Measurements from ENCODE around the gene EEIG1.

The EEIG1 gene

DNA sequence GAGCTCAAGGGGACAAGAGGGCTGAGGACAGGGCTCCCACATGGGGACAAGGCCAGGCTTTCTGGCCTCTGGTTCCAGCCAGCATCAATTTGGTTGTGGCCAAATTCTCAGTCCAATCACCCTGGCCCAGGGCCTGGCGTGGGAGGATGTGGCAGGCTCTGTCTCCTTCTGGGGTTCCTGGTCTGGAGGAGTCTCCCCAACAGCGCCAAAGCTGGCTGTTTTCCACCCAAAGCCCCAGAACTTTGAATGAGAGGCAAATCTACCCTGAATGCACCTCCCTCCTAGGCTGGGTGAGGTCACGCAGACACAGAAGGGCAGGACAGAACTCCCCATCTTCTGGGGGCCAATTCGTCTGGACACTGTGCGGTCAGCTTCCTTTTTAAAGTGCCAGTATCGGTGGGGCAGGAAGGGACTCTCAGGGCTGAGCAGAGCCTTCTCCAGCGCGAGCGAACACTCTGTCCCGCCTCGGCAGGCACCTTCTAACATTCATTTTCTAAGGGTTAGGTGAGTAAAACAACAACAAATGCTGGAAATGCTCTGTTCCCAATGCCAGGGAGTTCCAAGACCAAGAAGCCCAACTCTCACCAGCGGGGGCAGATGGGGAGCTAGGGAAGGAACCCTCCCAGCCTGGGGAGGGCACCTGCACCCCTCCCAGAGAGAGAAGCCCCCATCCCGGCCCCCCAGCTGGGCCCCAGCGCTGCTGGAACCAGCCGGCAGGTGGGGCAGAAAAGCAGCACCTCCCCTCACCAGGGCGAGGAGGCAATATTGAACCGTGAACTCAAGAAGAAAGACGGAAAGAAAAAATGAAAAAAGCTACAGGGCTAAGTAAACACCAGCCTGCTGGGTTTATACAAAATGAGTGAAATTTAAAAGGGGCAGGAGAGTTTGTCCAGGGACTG, 39.5 kb downstream of the EEIG1 start:
- DNase-seq (ENCODE audit: low read depth), result no peak

- no peak for DNase-seq (ENCODE audit: low read depth)
Measured at GRCh38 chr9:127940593-127940992, 40.2 kb downstream of the EEIG1 start.

GRCh38 chr9:127938298-127938690, 42.5 kb downstream of the EEIG1 start:
- no peak for DNase-seq (ENCODE audit: low read depth)

GRCh38 chr9:127937388-127938297, 43.1 kb downstream of the EEIG1 start, which contains the start of gene DPM2:
TSS of gene DPM2 (minus strand) at chr9:127937854. CDS start at chr9:127937820, 34 bp downstream.
- DNase-seq (ENCODE audit: low read depth), result peak; percentile 68

GRCh38 chr9:127937056-127937387, 43.8 kb downstream of the EEIG1 start:
- no peak for DNase-seq (ENCODE audit: low read depth)

DNA sequence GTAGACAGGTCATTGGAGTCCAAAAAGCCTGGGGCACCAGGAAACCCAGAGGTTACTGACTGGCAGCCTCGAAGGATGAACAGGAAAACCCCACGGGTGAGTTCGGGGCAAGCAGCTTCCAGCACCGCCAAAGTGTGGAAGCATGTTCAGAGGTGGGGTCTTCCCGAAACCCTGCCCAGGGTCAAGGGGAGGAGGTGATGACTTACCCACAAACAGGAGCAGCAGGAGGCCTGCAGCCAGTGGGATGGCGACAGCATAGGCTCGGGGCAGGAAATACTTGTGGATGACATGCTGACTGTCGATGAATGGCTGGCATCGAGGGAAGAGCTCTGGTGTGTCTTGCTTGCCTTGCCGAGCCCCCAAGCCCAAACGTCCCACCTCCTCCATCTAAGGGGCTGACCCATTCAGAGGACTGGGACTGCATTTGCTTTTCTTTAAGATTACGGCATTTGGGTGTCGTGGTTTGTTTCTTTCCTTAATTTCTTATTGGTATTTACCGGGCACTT, 44.4 kb downstream of the EEIG1 start:
- DNase-seq (ENCODE audit: low read depth), result no peak

DNA sequence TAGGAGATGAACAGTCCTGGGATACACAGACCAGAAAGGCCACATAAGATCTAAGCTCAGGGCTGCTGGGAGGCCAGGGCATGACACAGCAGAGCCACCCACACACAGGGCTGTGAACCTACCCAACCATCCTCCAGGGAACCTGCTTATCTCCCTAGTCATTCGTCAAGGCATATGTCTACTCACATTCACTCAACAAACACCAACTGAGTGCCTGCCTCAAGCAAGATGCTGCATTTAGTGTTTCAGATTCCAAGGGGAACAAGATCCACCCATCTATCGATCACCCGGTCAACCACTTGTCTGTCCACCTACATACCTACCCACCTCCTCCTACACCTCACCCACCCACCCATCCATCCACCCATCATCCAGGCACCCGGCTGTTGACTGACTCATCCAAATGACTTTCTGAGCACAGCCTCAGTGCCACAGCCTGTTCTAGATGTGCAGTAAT, 45.0 kb downstream of the EEIG1 start:
- no peak for DNase-seq (ENCODE audit: low read depth)

- DNase-seq (ENCODE audit: low read depth), result no peak
Measured at GRCh38 chr9:127934986-127935385, 45.8 kb downstream of the EEIG1 start.

DNA sequence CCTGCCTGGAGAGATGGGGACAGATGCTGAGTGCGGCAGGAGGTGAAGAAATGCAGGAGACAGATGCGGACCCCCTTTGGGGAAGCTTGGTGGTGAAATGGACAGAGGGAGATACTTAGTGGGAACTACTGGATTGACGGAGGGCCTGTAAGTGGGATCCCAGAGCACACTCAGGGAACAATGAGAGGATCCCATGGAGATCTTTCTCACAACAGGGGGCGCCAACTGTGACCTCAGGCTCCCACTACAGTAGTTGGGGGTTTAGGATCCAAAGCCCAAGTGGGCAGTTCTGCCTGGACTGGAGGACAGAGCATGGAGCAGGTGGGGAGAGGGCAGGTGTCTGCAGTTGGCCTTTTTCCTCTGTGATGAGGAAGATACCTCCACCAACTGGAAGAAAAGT, 46.5 kb downstream of the EEIG1 start:
- DNase-seq (ENCODE audit: low read depth), result no peak

DNA sequence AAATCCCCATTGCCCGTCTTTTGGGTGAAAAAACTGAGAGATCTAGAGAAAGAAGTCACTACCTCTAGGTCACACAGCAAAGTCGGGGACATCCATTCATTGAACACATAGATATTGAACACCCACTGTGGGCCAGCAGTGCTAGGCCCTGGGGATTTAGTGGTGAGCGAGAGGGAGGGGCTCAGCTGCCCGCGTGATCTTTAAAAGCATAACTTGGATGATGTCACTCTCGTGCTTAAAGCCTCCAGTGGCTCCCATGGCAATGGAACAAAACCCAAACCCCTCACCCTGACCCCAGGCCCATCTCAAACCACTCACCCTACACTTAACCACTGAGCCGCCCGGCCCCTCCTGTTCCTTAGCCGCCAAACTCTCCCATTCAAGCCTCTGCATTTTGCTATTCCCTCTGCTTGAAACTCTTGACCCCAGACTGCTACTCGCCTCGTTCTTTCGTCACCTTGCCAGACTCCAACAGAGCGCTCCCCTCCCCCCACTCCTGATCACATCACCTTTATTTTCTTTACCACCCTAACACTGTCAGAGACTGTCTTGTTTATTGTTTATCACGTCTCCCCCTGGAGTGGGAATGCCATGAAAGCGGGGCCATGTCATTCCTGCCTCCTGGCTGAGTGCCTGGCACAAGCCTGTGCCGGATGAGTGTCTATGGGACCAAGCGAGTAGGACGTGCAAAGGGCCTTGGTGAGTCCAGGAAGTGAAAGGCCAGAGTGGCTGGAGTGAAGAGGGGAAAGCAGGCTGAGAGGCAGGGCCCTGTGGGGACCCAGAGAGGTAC, 49.5 kb downstream of the EEIG1 start:
- DNase-seq (ENCODE audit: low read depth), result no peak

All from fibroblast of the conjunctiva (primary cell).